Renal cortical epithelial cell (primary cell): ENCODE results near the gene TAF12. TPM values are rescaled to one million over a fixed set of nuclear protein-coding genes. Genes with fewer than 3 reads are reported as not detected.
A peak's percentile ranks its signal among the peaks of the same experiment; 100 is the strongest.
"Not testable (repeated sequence)": the region's sequence is repeated elsewhere in the genome, so short reads cannot be mapped to it uniquely, and the experiment has no call there.

ENCODE experiments used
- DNase-seq: peaks from one replicate; pipeline ENCODE4 v3.0.0-alpha.2; 2011; ENCODE audit warnings: low read depth
- total RNA-seq: library from RNA; depleted of rRNA; stranded (reverse); fragments of >200 nt; gene quantifications from 2 replicates; pipeline ENCODE4 v1.2.3, GENCODE V29; 2014

TAF12 gene
- total RNA-seq, 1 donor from 2014 or later, result 29.2 TPM

DNA sequence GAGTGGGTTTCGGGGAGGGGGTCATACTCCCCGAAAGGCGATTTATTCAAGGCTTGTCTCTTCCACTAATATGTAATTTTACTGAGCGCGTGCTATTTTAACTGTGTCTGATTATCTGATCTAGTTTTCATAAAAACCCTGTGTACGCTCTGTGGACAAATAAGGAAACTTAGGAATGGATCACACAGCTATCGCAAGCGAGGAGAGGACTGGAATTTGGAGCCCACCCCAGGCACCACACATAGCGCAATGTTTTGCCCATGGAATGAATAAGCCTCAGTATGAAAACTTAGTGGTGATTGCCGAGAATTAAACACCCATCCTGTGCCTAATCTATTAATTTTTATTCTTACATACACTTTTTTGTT, 60.6 kb downstream of the TAF12 start:
- DNase-seq, result peak; percentile 32

DNA sequence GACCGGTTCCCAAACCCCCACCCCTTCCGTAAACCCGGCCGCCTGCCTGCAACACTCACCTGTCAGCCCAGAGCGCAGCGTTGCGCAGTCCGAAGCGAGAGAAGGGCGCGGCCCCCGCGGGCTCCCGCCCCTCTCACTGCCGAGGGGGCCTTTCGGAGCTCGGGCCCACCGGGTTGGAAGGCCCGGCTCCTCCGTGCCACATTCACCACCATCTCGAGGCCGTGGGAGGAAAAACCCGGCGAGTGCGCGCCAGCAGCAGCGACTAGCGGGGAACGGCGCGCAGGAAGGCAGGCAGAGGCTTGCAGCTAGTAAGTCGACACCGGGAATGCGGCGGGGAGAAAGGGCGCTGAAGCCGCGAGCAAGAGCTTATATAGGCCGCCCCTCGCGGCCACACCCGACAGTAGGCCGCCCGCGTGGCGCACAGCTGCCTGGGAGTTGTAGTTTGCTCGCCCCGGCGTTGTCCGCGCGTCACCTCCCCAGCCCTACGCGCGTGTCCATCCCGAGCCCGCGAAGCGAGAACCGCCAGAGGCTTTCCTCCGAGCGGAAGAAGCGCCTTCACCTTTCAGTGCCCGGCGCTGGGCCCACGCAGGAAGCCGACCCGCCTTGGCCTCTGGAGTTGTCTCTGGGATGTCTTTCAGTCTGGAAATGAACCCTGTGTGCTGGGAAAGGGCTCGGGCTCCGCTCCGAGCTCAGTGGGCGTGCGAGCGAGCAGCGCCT, 61.2 kb downstream of the TAF12 start:
- peak; percentile 83 for DNase-seq

DNA sequence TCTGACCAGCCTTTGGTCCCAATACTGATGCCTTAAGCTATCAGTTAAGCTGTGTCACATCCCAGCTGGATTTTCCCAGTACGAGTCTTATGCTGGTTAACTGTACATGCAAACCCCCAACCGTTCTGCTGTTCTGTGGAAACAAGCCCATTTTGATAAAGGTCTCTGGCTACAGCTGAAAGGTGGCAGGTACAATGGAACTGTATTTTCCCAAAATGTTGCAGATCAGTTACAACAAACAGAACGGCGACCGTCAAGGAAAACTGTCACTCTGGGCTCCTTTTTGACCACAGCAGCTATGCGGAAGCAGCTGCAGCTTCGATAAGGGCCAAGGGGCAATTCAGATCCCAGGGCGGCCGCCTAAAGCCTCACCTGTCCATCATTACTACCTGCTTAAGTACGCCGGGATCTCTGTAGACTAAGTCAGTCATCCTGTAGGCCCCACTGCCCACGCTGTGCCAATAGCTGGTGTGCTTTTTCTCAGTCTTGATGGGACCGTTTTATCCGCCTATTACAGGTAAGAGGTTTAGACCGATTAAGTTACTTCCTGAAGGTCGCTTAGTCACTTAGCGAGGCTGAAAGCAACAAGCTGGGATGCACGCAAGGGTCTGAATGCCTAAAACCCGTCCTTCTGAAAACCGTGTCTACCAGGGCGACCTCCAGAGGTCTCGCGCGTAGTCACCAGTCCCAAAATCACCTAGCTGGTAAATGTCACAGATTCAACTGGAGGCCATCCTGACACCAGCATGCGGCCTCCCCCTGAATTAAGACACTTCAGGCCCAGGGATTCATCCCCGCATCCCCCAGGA, 61.9 kb downstream of the TAF12 start:
- peak; percentile 41 for DNase-seq

DNA sequence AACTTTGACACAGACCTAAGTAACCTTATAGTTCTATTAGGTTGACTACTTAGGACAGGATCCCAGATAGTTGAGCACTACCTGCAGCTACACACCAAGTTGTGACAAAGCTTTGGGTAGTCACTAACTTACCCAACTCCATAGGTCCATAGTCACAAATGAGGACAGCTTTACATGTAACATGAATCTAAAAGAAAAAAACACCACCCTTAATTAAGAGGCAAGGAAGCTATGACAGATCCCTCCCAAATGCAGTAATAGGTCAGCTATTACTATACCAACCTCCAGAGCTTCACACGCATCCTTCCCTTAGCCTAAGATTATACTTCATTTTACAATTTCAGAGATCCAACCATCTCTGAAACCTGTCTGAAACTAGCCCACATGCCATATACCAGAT, 63.5 kb downstream of the TAF12 start:
- no peak for DNase-seq

DNA sequence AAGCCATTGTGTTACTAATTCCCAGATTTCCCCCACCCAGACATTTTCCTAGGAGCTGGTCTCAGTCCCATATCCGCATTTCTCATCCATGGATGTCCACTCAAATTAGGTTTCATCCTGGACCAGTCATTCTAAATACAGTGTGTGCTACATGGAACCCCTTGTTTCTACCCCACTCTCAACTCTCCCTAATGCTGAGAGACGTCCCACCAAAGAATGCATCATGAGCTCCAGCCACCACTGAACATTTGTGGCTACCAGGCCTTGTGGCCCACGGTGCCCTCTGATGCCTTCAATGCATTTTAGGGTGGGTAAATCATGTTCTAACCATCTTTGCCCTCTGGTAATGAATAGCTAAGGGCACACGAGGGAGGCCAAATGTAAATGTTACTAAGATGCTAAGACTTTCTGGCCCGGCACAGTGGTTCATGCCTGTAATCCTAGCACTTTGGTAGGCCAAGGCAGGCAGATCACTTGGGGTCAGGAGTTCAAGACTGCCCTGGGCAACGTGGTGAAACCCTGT, 64.1 kb downstream of the TAF12 start:
- DNase-seq, result no peak

DNA sequence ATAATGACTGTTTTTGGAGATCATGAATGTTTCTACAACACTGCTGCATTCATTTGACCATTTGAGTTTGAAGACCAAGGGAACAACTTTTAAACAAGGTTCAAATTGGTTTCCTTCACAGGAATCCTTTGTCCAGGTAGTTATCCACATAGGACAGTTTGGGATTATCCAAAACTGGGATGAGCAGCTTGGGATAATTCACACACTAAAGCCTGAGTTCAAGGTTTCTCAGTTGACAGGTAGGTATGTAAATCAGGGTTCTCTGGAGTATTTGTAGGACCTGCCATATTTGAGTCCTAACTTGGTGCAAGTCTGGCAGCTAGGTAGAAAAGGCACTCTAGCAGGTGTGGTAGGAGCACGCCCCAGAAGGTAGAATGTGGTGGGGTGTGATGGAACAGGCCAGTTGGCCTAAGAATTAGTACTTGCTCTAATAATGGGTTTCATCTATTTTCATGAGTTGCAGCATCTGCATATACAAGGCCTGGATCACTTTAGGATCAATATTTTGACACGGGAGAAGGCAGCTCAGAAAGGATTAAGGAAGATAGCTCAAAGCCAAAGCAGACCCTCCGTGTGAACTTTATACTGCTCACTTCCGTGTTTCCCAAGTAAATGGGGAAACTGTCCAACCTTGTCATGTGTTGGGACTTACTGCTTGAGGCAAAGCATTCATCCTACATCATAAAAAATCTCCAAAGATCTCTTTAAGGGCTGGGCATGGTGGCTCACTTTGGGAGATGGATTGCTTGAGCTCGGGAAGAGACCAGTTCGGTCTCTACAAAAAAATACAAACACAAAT, 64.9 kb downstream of the TAF12 start:
- DNase-seq, result no peak

DNA sequence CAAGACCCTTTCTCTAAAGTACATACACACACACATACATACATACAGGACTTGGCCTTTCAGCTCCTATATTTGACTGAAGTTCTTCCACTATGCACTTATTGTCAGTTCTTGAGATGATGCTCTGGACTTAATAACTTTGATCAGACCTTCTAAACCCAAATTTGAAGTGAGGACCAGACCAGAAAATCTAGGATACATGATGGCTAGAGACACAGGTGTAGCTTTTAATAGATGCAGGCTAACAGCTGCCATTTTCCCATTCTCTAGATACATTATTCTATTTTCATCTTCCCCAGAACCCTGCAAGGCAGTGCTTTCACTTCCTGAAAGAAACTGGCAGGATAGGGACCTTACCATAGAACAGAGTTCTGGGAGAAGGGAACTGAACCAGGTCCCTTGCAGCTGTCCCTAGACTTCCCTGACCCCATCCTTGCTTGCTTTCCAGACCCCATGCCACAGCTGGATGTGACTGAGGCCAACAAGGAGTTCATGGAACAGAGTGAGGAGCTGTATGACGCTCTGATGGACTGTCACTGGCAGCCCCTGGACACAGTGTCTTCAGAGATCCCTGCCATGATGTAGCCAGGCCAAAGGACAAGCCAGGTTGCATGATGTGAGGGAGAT, 65.7 kb downstream of the TAF12 start:
- DNase-seq, result no peak

DNA sequence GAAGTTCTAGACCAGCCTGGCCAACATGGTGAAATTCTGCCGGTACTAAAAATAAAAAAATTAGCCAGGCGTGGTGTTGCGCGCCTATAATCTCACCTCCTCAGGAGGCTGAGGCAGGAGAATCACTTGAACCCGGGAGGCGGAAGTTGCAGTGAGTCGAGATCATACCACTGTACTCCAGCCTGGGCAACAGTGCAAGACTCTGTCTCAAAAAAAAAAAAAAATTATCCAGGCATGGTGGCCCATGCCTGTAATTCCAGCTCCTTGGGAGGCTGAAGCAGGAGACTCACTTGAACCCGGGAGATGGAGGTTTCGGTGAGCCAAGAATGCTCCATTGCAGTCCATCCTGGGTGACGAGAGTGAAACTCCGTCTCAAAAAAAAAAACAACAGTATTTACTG, 69.3 kb downstream of the TAF12 start:
- DNase-seq, result no peak

DNA sequence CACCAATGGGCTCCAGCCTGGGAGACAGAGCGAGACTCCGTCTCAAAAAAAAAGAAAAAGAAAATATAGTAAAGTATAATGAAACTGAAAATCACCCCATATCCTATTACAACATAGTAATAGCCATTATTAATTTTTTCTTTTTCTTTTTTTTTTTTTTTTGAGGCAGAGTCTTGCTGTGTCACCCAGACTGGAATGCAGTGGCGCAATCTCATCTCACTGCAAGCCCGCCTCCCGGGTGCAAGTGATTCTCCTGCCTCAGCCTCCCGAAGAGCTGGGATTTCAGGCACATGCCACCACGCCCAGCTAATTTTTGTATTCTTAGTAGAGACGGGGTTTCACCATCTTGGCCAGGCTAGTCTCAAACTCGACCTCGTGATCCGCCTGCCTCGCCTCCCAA, 70.0 kb downstream of the TAF12 start:
- not testable (repeated sequence) for DNase-seq

DNA sequence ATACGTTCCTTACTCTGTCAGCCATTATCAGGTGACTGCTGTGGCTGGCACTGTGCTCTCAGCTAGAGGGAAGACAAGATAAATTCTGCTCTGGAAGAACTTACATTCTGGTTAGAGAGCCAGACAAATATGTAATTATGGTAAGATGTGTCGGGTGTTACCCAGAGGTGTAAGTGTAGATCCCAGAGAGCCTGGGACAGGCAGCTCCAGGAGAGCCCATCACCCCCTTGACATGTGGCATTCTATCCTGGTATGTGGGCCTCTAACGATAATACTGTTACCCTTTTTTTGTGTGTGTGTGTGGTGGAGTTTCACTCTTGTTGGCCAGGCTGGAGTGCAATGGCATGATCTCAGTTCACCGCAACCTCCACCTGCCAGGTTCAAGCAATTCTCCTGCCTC, 71.0 kb downstream of the TAF12 start:
- DNase-seq, result no peak

DNA sequence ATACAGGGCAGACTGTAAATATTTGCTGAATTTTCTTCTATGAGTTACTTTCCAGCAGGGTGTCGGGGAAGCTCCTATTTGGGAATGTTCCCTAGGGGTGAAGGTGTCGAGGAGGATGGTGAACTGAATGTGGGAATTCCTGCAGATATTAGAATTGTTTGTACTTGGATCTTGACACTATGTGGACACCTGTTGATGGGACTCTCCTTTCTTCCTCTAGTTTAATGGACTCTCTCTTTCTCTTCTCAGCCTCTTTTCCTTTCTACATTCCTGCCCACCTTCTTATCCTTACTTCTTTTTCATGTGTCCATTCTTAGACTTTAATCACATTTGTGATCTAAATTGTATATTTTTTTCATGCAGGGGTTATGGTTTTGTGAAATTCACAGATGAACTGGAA, 75.9 kb downstream of the TAF12 start:
- DNase-seq, result no peak

DNA sequence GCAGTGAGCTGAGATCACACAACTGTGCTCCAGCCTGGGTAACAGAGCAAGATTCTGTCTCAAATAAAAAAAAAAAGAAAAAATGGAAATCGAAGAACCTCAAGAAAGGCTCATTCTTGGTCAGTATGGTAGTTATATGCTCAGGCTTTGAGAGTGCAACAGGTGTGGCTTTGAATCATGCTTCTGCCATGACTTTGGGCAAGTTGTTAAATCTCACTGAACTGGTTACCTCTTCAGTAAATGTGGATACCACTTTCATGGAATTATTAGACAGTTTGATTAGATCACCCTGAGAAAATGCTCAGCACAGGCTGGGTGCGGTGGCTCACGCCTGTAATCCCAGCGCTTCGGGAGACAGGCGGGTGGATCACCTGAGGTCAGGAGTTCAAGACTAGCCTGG, 77.1 kb downstream of the TAF12 start:
- no peak for DNase-seq

DNA sequence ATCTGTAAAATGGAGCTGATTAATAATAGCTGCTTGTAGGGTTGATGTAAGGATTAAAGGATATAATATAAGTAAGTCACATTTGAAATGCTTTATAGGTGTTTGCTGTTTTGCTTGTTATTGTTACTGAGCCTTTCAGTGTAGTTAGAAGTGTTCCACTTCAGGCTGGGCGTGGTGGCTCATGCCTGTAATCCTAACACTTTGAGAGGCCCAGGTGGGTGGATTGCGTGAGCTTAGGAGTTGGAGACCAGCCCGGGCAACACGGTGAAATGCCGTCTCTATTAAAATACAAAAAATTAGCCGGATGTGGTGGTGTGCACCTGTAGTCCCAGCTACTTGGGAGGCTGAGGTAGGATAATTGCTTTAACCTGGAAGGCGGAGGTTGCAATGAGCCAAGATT, 77.8 kb downstream of the TAF12 start:
- no peak for DNase-seq

DNA sequence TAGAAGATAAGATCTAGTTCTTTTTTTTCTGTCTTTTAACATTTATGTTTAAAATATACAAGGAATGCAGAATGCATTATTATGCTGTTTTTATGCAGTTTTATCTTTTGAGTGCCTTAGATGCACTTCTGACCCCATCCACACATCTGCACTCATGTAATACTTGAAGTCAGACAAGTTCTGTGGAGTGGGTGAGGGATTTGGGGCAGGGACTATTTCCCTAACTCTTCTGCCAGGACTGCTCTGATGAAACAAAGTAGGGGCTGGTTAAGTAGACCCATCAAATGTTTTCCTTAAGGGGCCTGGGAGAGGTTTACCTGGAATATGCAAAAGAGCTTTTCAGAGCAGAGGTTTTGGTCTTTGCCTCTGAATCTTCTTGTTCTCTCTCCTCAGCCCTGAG, 78.6 kb downstream of the TAF12 start:
- DNase-seq, result no peak

DNA sequence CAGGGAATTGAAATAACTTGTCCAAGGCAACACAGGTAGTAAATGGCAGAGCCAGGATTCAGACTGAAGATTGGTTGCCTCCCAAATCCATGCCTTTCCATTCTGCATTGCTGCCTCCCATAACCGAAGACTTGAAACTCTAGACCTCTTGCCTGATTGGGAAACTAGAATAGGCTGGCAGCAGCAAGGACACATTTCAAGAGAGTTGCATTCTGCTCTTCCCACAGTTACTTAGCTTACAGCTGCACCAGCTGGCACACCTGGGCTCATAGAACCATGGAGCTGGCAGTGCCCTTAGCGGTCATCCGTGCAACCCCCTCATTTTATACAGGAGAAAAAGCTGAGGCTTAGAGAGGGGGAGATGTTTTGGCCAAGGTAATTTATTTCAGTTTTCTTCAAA, 82.0 kb downstream of the TAF12 start:
- no peak for DNase-seq

Other genes starting within 250 kb of the TAF12 start
- gene RCC1, start 137.0 kb downstream of the TAF12 start, total RNA-seq, result 64.5 and 87.0 TPM in 2 replicates
- gene TRNAU1AP, start 90.0 kb downstream of the TAF12 start, total RNA-seq, result 24.7 and 46.9 TPM in 2 replicates
- gene RAB42, start 50.8 kb downstream of the TAF12 start, total RNA-seq, result 49.0 and 241 TPM in 2 replicates
- gene RNU11, start 5.5 kb upstream of the TAF12 start, total RNA-seq, result not detected in 2 replicates
- 8.7 and 12.9 TPM in 2 replicates for gene GMEB1, start 25.7 kb upstream of the TAF12 start, total RNA-seq
- gene YTHDF2, start 93.9 kb upstream of the TAF12 start, total RNA-seq, result 114 and 122 TPM in 2 replicates
- not detected in 2 replicates for gene OPRD1, start 169.1 kb upstream of the TAF12 start, total RNA-seq